ENCODE data around the gene GSDMA.

DNA sequence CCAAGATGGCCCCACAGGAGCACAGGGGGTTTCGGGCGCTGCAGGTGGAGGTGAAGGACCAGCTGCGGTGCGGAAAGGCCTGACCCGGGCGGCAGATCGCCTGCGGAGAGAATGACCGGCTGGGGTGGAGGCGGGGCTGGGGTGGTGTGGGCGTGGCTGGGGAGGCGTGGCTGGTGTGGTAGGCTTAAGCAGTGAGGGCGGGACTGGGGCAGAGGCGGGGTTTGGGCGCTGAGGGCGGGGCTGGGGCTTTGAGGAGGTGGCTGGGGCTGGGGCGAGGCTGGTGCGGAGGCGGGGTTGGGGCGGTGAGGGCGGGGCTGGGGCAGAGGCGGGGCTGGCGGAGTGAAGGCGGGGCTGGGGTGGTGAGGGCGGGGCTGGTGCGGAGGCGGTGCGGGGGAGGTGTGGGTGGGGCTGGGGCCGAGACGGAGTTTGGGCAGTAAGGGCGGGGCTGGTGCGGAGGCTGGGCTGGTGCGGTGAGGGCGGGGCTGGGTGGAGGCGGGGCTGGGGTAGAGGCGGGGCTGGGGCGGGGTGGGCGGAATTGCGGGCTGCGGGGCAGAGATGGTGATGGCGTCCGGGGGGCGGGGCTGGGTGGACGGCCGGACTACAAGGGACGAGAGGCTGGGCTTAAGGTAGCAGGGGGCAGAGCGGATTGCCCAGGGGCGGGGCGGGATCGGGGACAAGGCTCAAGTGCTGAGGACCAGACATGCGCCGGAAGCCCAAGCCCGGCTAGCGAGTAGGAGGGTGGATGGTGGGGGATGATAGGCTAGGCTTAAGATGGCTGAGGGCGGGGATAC, 9.9 kb upstream of the GSDMA start:
- TF ChIP-seq CTCF (IDR thresholded peaks at IDR 0.05; ENCODE audit: low read depth, low read length, missing input control) = no peak
- TF ChIP-seq REST (IDR thresholded peaks at IDR 0.05) = peak; percentile 42
- no peak for TF ChIP-seq RAD21 (IDR thresholded peaks at IDR 0.05)
- peak; percentile 33 for TF ChIP-seq SP1 (IDR thresholded peaks at IDR 0.05)
- no peak for TF ChIP-seq TAF1 (conservative IDR thresholded peaks at IDR 0.05)
- TF ChIP-seq JUND (IDR thresholded peaks at IDR 0.05) = no peak
- TF ChIP-seq, protein P1, sequence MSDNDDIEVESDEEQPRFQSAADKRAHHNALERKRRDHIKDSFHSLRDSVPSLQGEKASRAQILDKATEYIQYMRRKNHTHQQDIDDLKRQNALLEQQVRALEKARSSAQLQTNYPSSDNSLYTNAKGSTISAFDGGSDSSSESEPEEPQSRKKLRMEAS (IDR thresholded peaks at IDR 0.05) = no peak
- peak; percentile 57 to 80 for TF ChIP-seq EGR1 (IDR thresholded peaks at IDR 0.05; ENCODE audit: low read depth in 2 of 2)
- no peak for TF ChIP-seq FOXA1 (IDR thresholded peaks at IDR 0.05)
- TF ChIP-seq YY1 (IDR thresholded peaks at IDR 0.05) = peak; percentile 40
- no peak for TF ChIP-seq NR2F2 (IDR thresholded peaks at IDR 0.05)
- no peak for TF ChIP-seq GABPA (IDR thresholded peaks at IDR 0.05 in 1 of 2, conservative IDR thresholded peaks at IDR 0.05 in 1 of 2)
